GM15510 (cell line): ENCODE data around the gene IL4I1.
A peak's percentile ranks its signal among the peaks of the same experiment; 100 is the strongest.

Experiments used
- POLR2A ChIP-seq: IDR thresholded peaks from 3 replicates; pipeline ENCODE4 v1.6.1; 2011; ENCODE audit warnings: borderline replicate concordance; ENCODE audit not compliant: insufficient read length; ENCODE audit errors: extremely low read depth

Gene IL4I1

GRCh38 chr19:49889038-49889686, 7.5 kb downstream of the IL4I1 start:
- TF ChIP-seq POLR2A = no peak

GRCh38 chr19:49888510-49888824, 8.2 kb downstream of the IL4I1 start:
- TF ChIP-seq POLR2A = no peak

- no peak for TF ChIP-seq POLR2A
These were observed 8.8 kb downstream of the IL4I1 start for GRCh38 chr19:49887665-49888509.

GRCh38 chr19:49887037-49887664, 9.5 kb downstream of the IL4I1 start:
- TF ChIP-seq POLR2A = no peak

GRCh38 chr19:49884760-49885159, 11.9 kb downstream of the IL4I1 start:
- no peak for TF ChIP-seq POLR2A

- TF ChIP-seq POLR2A = no peak
These were observed 12.6 kb downstream of the IL4I1 start for GRCh38 chr19:49884109-49884508.

- TF ChIP-seq POLR2A = no peak
These were observed 13.6 kb downstream of the IL4I1 start for GRCh38 chr19:49883094-49883493.

- TF ChIP-seq POLR2A = no peak
These were observed 14.0 kb downstream of the IL4I1 start for GRCh38 chr19:49882643-49883042.

- TF ChIP-seq POLR2A = peak; percentile 31
These were observed 14.9 kb downstream of the IL4I1 start for GRCh38 chr19:49881672-49882394.

- no peak for TF ChIP-seq POLR2A
These were observed 15.5 kb downstream of the IL4I1 start for GRCh38 chr19:49881186-49881585.

GRCh38 chr19:49880162-49880869, 16.4 kb downstream of the IL4I1 start:
- TF ChIP-seq POLR2A = no peak

- no peak for TF ChIP-seq POLR2A
These were observed 17.3 kb downstream of the IL4I1 start for GRCh38 chr19:49879243-49879963.

- no peak for TF ChIP-seq POLR2A
These were observed 18.0 kb downstream of the IL4I1 start for GRCh38 chr19:49878744-49879070.
